PFSK-1 (cell line): ENCODE results near the gene ZNF513.

Experiments used
- FOXP2 ChIP-seq: optimal IDR thresholded peaks from 2 replicates; pipeline ENCODE3; 2011; ENCODE audit warnings: borderline replicate concordance, control low read depth, inconsistent platforms; ENCODE audit not compliant: insufficient read depth; ENCODE audit errors: extremely low read length, extremely low read depth
- POLR2AphosphoS5 ChIP-seq: IDR thresholded peaks from 2 replicates; pipeline ENCODE4 v1.6.1; 2012; ENCODE audit warnings: low read depth, mild to moderate bottlenecking, control low read depth, low read length, moderate library complexity
- SIN3A ChIP-seq: IDR thresholded peaks from 2 replicates; pipeline ENCODE4 v1.6.1; 2012; ENCODE audit warnings: mild to moderate bottlenecking, low read length, moderate library complexity, borderline replicate concordance; ENCODE audit not compliant: insufficient read depth
- TAF1 ChIP-seq: IDR thresholded peaks from 2 replicates; pipeline ENCODE4 v1.6.1; 2012; ENCODE audit warnings: low read length, control low read depth, borderline replicate concordance; ENCODE audit not compliant: insufficient read depth
- TF ChIP-seq, protein P1 (sequence below), 2 experiments: IDR thresholded peaks; 2 replicates each; pipeline versions ENCODE4 v1.6.1 to v1.8.0; 2011 to 2012; ENCODE audit warnings: low read depth in 2 of 2, low read length in 2 of 2, control low read depth in 1 of 2, inconsistent platforms in 1 of 2, mild to moderate bottlenecking in 1 of 2, moderate library complexity in 1 of 2; ENCODE audit not compliant: insufficient read depth in 1 of 2

The ZNF513 gene

DNA sequence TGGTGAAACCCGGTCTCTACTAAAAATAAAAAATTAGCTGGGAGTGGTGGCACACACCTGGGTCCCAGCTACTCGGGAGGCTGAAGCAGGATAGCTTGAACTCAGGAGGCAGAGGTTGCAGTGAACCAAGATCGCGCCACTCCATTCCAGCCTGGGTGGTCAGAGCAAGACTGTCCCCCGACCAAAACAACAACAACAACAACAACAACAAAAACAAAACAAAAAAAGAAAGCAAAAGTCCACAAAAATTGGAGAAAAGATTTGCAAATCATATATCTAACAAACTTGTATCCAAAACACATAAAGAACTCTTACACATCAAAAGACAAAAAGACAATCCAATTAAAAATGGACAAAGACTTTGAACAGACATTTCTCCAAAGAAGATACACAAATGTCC, 18.4 kb upstream of the ZNF513 start:
- TF ChIP-seq TAF1 (no peak), SIN3A (no peak), FOXP2 (no peak), POLR2AphosphoS5 (no peak)
- TF ChIP-seq, protein P1, sequence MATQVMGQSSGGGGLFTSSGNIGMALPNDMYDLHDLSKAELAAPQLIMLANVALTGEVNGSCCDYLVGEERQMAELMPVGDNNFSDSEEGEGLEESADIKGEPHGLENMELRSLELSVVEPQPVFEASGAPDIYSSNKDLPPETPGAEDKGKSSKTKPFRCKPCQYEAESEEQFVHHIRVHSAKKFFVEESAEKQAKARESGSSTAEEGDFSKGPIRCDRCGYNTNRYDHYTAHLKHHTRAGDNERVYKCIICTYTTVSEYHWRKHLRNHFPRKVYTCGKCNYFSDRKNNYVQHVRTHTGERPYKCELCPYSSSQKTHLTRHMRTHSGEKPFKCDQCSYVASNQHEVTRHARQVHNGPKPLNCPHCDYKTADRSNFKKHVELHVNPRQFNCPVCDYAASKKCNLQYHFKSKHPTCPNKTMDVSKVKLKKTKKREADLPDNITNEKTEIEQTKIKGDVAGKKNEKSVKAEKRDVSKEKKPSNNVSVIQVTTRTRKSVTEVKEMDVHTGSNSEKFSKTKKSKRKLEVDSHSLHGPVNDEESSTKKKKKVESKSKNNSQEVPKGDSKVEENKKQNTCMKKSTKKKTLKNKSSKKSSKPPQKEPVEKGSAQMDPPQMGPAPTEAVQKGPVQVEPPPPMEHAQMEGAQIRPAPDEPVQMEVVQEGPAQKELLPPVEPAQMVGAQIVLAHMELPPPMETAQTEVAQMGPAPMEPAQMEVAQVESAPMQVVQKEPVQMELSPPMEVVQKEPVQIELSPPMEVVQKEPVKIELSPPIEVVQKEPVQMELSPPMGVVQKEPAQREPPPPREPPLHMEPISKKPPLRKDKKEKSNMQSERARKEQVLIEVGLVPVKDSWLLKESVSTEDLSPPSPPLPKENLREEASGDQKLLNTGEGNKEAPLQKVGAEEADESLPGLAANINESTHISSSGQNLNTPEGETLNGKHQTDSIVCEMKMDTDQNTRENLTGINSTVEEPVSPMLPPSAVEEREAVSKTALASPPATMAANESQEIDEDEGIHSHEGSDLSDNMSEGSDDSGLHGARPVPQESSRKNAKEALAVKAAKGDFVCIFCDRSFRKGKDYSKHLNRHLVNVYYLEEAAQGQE (IDR thresholded peaks at IDR 0.05; ENCODE audit: insufficient read depth in 1 of 2, low read depth in 2 of 2, low read length in 2 of 2), result no peak

DNA sequence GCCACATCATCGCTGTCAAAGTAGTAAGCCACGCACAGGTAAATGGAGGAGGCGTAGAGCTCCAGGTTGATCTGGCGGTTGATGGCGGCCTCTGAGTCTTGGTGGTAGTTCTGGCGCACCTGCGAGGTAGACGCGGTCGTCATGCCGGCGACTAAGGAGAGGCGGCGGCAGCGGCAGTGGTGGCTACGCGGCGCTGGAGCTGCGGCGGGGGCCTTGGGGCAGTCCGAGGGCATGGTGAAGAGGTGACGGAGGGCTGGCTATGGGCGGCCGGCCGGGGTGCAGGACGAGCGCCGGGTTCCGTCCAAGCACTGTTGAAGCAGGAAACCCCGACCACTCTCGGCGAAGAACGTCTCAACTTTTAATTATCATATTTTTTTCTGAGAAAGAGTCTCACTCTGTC, 12.7 kb upstream of the ZNF513 start:
- TF ChIP-seq SIN3A (no peak), FOXP2 (no peak), POLR2AphosphoS5 (no peak), TAF1 (no peak)
- TF ChIP-seq, protein P1 (IDR thresholded peaks at IDR 0.05; ENCODE audit: insufficient read depth in 1 of 2, low read depth in 2 of 2, low read length in 2 of 2), result no peak

- TF ChIP-seq SIN3A, result no peak
- TF ChIP-seq POLR2AphosphoS5, result no peak
- TF ChIP-seq, protein P1 (IDR thresholded peaks at IDR 0.05; ENCODE audit: insufficient read depth in 1 of 2, low read depth in 2 of 2, low read length in 2 of 2), result no peak
- TF ChIP-seq TAF1, result no peak
- TF ChIP-seq FOXP2, result no peak
These were observed 10.5 kb upstream of the ZNF513 start for GRCh38 chr2:27390822-27391679.

- no peak for TF ChIP-seq FOXP2
- TF ChIP-seq SIN3A, result no peak
- no peak for TF ChIP-seq POLR2AphosphoS5
- TF ChIP-seq TAF1, result no peak
- TF ChIP-seq, protein P1 (IDR thresholded peaks at IDR 0.05; ENCODE audit: insufficient read depth in 1 of 2, low read depth in 2 of 2, low read length in 2 of 2), result no peak
These were observed 1.1 kb upstream of the ZNF513 start for GRCh38 chr2:27381577-27382181.
